ENCODE data around the gene ZNF138.

DNA sequence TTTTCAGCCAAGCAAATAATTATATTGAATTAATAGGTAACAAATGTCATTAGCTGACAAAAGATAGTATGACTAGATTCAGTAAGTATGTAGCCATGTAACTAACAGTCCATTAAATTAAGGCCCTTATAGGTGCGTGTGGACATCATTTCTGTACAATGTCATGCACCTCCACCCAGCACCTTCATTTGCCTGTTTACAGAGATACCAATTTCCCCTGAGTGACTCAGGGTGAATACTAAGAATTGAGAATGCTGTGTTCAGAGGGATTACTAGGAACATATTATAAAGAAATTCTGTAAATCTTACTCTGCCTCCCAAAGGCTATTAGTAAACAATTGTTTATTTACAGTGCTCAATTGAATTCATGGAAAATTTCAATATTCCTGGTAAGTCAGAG is 60.7 kb downstream of the ZNF138 start:
- TF ChIP-seq, protein P1, sequence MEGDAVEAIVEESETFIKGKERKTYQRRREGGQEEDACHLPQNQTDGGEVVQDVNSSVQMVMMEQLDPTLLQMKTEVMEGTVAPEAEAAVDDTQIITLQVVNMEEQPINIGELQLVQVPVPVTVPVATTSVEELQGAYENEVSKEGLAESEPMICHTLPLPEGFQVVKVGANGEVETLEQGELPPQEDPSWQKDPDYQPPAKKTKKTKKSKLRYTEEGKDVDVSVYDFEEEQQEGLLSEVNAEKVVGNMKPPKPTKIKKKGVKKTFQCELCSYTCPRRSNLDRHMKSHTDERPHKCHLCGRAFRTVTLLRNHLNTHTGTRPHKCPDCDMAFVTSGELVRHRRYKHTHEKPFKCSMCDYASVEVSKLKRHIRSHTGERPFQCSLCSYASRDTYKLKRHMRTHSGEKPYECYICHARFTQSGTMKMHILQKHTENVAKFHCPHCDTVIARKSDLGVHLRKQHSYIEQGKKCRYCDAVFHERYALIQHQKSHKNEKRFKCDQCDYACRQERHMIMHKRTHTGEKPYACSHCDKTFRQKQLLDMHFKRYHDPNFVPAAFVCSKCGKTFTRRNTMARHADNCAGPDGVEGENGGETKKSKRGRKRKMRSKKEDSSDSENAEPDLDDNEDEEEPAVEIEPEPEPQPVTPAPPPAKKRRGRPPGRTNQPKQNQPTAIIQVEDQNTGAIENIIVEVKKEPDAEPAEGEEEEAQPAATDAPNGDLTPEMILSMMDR (IDR thresholded peaks at IDR 0.05): no peak
- no peak for TF ChIP-seq POLR2A (IDR thresholded peaks at IDR 0.05)

Measured in right lobe of liver (tissue), 4 donors.